Lung microvascular endothelial cell (primary cell): ENCODE results near the gene NSDHL. TPM values are rescaled to one million over a fixed set of nuclear protein-coding genes. Genes with fewer than 3 reads are reported as not detected.
"Not testable (repeated sequence)": the region's sequence is repeated elsewhere in the genome, so short reads cannot be mapped to it uniquely, and the experiment has no call there.

Experiments used
- DNase-seq, 2 donors: peaks; one replicate each; pipeline versions ENCODE4 v3.0.0 to v3.0.0-alpha.2; 2010; ENCODE audit warnings: low read depth in 2 of 2
- total RNA-seq: library from RNA; depleted of rRNA; stranded (reverse); fragments of >200 nt; gene quantifications from 2 replicates; pipeline ENCODE4 v1.2.1, GENCODE V29; 2014

Gene NSDHL
- 13.7 and 14.2 TPM in 2 replicates for total RNA-seq

GRCh38 chrX:152830312-152831305, at the start of gene NSDHL, which contains the start of gene CETN2:
NSDHL (plus strand) TSS chrX:152831063; CDS start chrX:152846325, 15,262 bp downstream.
CETN2 (minus strand) TSS chrX:152830757; CDS start chrX:152830710, 47 bp downstream.
- peak; percentile 96 to 97 for DNase-seq

GRCh38 chrX:152787062-152787461, 43.8 kb upstream of the NSDHL start:
- not testable (repeated sequence) for DNase-seq

GRCh38 chrX:152798945-152799344, 31.9 kb upstream of the NSDHL start:
- DNase-seq, result no peak

GRCh38 chrX:152806035-152806434, 24.8 kb upstream of the NSDHL start:
- peak in 1 of 2 donors; percentile 43 for DNase-seq

- no peak for DNase-seq
These were observed 20.5 kb upstream of the NSDHL start for GRCh38 chrX:152810403-152810802.

GRCh38 chrX:152813206-152813605, 17.7 kb upstream of the NSDHL start:
- no peak for DNase-seq

GRCh38 chrX:152814048-152814447, 16.8 kb upstream of the NSDHL start:
- no peak for DNase-seq

GRCh38 chrX:152817078-152817764, 13.6 kb upstream of the NSDHL start:
- DNase-seq, result peak; percentile 55 to 62

GRCh38 chrX:152818356-152818755, 12.5 kb upstream of the NSDHL start:
- no peak for DNase-seq

- no peak for DNase-seq
These were observed 11.6 kb upstream of the NSDHL start for GRCh38 chrX:152819266-152819665.

- no peak for DNase-seq
These were observed 11.1 kb upstream of the NSDHL start for GRCh38 chrX:152819732-152820131.

- DNase-seq, result peak; percentile 57 to 61
These were observed 9.6 kb upstream of the NSDHL start for GRCh38 chrX:152821145-152821765.

- no peak for DNase-seq
These were observed 8.3 kb upstream of the NSDHL start for GRCh38 chrX:152822383-152823086.

- no peak for DNase-seq
These were observed 7.2 kb upstream of the NSDHL start for GRCh38 chrX:152823657-152824056.

GRCh38 chrX:152824841-152825374, 6.0 kb upstream of the NSDHL start:
- peak in 1 of 2 donors; percentile 36 for DNase-seq

- no peak for DNase-seq
These were observed 528 bp downstream of the NSDHL start for GRCh38 chrX:152831391-152831790.

- no peak for DNase-seq
These were observed 1.7 kb downstream of the NSDHL start for GRCh38 chrX:152832520-152832919.

GRCh38 chrX:152833378-152833777, 2.5 kb downstream of the NSDHL start:
- no peak for DNase-seq

GRCh38 chrX:152835470-152835869, 4.6 kb downstream of the NSDHL start:
- DNase-seq, result not testable (repeated sequence)

GRCh38 chrX:152842772-152843338, 12.0 kb downstream of the NSDHL start:
- no peak for DNase-seq

GRCh38 chrX:152843852-152844251, 13.0 kb downstream of the NSDHL start:
- no peak for DNase-seq
